VCaP (cell line): ENCODE data around the gene LARP1.

ENCODE experiments used
- H3K27ac ChIP-seq: fragments of 450-650 bp; 2 replicates; pipeline ENCODE4 v1.5.1; 2017
- TF ChIP-seq, protein P1 (sequence below): fragments of 450-650 bp; conservative IDR thresholded peaks from 2 replicates; pipeline ENCODE4 v1.5.1; 2017; ENCODE audit warnings: mild to moderate bottlenecking, moderate library complexity

The LARP1 gene

DNA sequence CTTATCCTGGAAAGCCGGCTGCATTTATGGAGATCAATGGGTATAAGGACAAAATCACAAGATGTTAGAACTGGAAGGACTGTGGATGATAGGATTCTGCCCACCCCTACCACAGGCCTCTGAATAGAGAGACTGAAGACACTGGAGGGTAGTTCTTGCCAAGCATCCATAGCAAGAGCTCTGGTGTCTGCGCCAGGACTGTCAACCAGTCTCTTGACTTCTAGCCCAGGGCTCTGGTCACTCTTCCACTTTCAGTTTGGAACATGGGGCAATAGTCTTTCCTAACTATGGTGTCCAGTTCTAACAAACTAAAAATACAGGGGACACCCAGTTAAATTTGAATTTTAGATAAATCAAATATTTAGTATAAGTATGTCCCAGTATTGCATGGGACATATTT, 23.4 kb downstream of the LARP1 start:
- TF ChIP-seq, protein P1, sequence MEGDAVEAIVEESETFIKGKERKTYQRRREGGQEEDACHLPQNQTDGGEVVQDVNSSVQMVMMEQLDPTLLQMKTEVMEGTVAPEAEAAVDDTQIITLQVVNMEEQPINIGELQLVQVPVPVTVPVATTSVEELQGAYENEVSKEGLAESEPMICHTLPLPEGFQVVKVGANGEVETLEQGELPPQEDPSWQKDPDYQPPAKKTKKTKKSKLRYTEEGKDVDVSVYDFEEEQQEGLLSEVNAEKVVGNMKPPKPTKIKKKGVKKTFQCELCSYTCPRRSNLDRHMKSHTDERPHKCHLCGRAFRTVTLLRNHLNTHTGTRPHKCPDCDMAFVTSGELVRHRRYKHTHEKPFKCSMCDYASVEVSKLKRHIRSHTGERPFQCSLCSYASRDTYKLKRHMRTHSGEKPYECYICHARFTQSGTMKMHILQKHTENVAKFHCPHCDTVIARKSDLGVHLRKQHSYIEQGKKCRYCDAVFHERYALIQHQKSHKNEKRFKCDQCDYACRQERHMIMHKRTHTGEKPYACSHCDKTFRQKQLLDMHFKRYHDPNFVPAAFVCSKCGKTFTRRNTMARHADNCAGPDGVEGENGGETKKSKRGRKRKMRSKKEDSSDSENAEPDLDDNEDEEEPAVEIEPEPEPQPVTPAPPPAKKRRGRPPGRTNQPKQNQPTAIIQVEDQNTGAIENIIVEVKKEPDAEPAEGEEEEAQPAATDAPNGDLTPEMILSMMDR = no peak
- no peak overlapping the region for H3K27ac ChIP-seq

GRCh38 chr5:154779105-154779504, 23.9 kb downstream of the LARP1 start:
- no peak overlapping the region for H3K27ac ChIP-seq
- TF ChIP-seq, protein P1 = no peak

GRCh38 chr5:154780128-154780527, 25.0 kb downstream of the LARP1 start:
- H3K27ac ChIP-seq = no peak overlapping the region
- TF ChIP-seq, protein P1 = no peak

DNA sequence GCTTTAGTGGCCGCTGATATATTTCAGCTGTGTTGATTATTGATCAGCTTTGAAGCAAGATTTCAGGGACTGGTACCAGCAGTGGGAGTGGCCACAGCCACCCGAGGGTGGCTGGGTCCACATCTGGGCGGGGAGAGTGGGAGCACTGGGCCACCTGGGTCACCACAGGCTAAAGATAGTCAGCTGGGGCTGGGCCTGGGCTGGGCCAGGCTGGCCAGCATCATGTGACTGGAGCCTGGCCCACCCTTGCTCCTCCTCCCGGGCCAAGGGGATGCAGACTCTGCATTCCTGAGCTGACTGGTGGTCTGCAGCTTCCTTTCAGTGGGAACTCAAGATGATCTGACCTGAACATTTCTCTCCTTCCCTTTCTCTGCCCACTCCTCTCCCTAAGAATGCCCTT, 27.1 kb downstream of the LARP1 start:
- H3K27ac ChIP-seq = no peak overlapping the region
- TF ChIP-seq, protein P1 = no peak

- TF ChIP-seq, protein P1 = no peak
These were observed 27.8 kb downstream of the LARP1 start for GRCh38 chr5:154782812-154783592.

DNA sequence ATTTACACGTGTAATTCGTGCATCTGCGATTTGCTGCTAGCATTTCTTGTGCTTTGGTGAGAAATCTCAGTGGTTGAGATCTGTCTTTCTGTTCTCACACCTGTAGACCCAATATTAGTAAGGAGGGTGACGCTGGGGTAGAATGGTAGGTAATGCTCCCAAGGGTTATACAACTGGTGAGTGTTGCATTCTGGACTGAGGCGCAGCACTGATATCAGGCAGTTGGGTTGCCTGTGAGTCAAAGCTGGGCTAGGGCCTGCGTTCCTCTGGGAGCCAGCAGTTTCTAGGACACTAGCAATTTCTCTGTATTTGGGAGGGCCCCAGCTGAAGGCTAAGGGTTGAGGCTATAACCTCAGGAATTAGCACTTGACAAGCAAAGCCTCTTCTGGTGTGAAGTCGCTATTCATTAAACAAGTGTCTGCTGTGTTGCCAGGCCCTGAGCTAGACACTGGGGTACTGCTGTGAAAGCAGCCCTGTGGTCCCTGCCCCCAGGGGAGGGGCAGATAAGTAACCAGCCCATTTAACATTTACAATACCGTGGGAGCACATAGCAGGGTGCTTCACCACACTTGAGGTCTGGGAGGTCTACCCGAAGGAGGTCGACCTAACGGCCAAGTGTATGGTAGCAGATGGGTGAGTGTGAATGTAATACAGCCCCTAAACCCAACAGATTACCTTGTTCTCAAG, 28.7 kb downstream of the LARP1 start:
- TF ChIP-seq, protein P1 = no peak
- no peak overlapping the region for H3K27ac ChIP-seq

More at GRCh38 chr5:154782812-154783592, 27.8 kb downstream of the LARP1 start:
- H3K27ac ChIP-seq = no peak overlapping the region

GRCh38 chr5:154784856-154785255, 29.7 kb downstream of the LARP1 start:
- no peak overlapping the region for H3K27ac ChIP-seq
- TF ChIP-seq, protein P1 = no peak
